GM23248 (cell line): ENCODE measurements around the gene COL9A2.

Source experiments
- EZH2 ChIP-seq: fragments of 200-600 bp; sonication (generic); IDR thresholded peaks from 2 replicates; pipeline ENCODE4 v1.6.1; 2018; ENCODE audit warnings: antibody characterized with exemption, mild to moderate bottlenecking; ENCODE audit not compliant: insufficient read depth, poor library complexity, severe bottlenecking
- EZH2phosphoT487 ChIP-seq: fragments of 200-600 bp; sonication (generic); IDR thresholded peaks from 2 replicates; pipeline ENCODE4 v1.6.1; 2018; ENCODE audit warnings: antibody characterized with exemption, moderate library complexity, mild to moderate bottlenecking, low read depth; ENCODE audit not compliant: insufficient read depth

DNA sequence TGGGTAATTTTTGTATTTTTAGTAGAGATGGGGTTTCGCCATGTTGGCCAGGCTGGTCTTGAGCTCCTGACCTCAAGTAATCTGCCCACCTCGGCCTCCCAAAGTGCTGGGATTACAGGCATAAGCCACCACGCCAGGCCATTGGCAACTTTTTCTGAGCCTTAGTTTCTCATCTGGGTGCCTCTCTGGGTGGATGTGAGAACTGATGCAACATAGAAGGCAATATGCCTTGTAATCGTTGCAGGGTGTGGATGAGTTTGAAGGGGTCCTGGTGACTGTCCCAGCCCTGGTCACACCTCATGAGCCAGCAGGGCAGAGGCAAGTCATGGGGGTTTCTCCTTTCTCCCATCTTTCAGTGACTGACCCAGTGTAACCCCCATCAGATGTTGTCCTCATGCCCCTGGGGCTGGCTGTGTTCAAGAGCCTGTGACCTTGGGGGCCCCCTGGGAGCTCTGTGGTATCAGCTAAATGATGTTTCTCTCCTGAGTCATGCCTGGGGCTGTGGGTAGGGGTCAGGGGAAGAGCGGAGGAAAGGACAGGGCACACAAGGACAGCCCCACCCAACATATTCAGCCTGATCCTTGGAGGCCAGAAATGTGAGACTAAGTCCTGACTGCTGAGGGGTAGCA, 3.6 kb downstream of the COL9A2 start:
- TF ChIP-seq EZH2 (no peak), EZH2phosphoT487 (no peak)
